ENCODE measurements around the gene SMG5.

The SMG5 gene

DNA sequence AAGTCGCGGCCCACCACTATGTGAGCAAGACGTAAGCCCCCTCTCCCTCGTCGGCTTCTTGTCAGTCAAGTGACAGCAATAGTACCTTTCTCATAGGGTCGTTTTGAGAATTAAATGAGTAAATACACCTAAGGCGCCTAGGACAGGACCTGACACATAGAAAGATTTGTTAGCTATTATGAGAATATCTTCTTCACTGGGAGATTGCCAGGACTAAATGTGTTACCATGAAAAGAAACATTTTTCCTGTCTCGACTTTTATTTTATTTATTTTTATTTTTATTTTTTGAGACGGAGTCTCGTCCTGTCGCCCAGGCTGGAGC is 69.0 kb downstream of the SMG5 start:
- no peak for DNase-seq (ENCODE audit: low spot score)
- FAIRE-seq, result no peak

DNA sequence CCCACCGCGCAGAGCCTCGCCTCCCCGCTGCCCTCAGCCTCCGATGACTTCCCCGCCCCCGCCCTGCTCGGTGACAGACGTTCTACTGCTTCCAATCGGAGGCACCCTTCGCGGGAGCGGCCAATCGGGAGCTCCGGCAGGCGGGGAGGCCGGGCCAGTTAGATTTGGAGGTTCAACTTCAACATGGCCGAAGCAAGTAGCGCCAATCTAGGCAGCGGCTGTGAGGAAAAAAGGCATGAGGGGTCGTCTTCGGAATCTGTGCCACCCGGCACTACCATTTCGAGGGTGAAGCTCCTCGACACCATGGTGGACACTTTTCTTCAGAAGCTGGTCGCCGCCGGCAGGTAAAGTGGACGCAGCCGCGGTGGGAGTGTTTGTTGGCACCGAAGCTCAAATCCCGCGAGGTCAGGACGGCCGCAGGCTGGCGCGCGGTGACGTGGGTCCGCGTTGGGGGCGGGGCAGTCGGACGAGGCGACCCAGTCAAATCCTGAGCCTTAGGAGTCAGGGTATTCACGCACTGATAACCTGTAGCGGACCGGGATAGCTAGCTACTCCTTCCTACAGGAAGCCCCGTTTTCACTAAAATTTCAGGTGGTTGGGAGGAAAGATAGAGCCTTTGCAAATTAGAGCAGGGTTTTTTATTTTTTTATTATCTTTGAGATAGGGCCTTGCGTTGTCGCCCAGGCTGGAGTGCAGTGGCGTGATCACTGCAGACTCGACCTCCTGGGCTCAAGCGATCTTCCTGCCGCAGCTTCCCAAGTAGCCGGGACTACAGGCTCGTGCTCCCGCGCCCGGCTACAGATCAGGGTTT is 69.6 kb downstream of the SMG5 start, which contains the start of gene PMF1:
Gene PMF1, plus strand, starts transcription at position 175 of the 811 bp plus-strand sequence. Its CDS starts 9 bp downstream, at position 184.
- DNase-seq (ENCODE audit: low spot score) (peak; percentile 99), FAIRE-seq (no peak)

DNA sequence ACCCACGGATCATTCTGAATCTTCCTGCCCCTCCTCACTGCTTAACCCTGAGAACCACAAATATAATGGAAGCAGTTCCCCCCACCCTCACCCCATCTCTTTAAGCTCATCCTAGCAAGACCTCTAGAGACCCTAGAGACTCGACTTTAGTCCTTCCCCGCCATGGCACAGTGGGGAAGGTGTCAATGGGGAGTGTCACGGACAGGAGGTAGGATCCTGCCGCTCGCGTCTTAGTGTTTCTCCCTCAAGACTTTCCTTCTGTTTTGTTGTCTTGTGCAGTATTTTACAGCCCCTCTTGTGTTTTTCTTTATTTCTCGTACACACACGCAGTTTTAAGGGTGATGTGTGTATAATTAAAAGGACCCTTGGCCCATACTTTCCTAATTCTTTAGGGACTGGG is 70.5 kb downstream of the SMG5 start:
- FAIRE-seq (no peak), DNase-seq (ENCODE audit: low spot score) (no peak)

GRCh38 chr1:156211243-156211642 is 71.4 kb downstream of the SMG5 start:
- DNase-seq (ENCODE audit: low spot score) (no peak), FAIRE-seq (no peak)

GRCh38 chr1:156204686-156205085 is 77.9 kb downstream of the SMG5 start:
- no peak for DNase-seq (ENCODE audit: low spot score)
- no peak for FAIRE-seq

DNA sequence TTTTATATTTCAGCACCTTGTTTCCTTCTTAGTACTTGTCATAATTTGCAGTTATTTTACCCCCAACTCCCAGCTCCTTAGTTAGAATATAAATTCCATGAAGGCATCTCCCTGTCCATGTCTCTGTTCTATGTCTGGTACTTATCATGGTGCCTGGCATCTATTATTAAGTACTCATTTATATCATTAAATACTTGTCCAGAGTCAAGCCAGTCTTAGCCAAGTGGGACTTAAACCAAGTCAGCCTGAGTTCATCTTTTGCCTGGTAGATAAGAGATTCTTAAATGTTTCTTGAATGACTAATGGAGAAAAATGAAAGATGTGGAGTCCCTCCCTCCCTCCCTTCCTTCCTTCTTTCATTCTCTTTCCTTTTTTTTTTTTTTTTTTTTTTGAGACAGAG is 79.3 kb downstream of the SMG5 start:
- DNase-seq (ENCODE audit: low spot score) (no peak), FAIRE-seq (no peak)

DNA sequence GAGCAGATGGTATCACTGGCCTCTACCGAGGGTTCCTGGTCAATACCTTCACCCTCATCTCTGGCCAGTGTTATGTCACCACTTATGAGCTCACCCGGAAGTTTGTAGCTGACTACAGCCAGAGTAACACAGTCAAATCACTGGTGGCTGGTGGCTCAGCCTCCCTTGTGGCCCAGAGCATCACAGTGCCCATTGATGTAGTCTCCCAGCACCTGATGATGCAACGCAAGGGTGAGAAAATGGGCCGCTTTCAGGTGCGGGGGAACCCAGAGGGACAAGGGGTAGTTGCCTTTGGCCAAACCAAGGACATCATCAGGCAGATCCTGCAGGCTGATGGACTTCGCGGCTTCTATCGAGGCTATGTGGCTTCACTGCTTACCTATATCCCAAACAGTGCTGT is 82.6 kb downstream of the SMG5 start:
- no peak for FAIRE-seq
- no peak for DNase-seq (ENCODE audit: low spot score)
